ENCODE data around the gene SLC39A7. TPM values are rescaled to one million over a fixed set of nuclear protein-coding genes. Genes with fewer than 3 reads are reported as not detected.
"Not testable (repeated sequence)": the region's sequence is repeated elsewhere in the genome, so short reads cannot be mapped to it uniquely, and the experiment has no call there.

SLC39A7 gene
- total RNA-seq, 1 experiment from 2014 or later: 234 TPM

- peak; percentile 99 for DNase-seq (ENCODE audit: low read depth)
Observed at GRCh38 chr6:33205191-33206026, 4.7 kb downstream of the SLC39A7 start.

- DNase-seq (ENCODE audit: low read depth): peak; percentile 74
Observed at GRCh38 chr6:33206027-33206863, 5.6 kb downstream of the SLC39A7 start.

- DNase-seq (ENCODE audit: low read depth): peak; percentile 98
Observed at GRCh38 chr6:33206864-33207551, 6.3 kb downstream of the SLC39A7 start.

GRCh38 chr6:33207552-33208090 is 7.0 kb downstream of the SLC39A7 start:
- DNase-seq (ENCODE audit: low read depth): peak; percentile 84

DNA sequence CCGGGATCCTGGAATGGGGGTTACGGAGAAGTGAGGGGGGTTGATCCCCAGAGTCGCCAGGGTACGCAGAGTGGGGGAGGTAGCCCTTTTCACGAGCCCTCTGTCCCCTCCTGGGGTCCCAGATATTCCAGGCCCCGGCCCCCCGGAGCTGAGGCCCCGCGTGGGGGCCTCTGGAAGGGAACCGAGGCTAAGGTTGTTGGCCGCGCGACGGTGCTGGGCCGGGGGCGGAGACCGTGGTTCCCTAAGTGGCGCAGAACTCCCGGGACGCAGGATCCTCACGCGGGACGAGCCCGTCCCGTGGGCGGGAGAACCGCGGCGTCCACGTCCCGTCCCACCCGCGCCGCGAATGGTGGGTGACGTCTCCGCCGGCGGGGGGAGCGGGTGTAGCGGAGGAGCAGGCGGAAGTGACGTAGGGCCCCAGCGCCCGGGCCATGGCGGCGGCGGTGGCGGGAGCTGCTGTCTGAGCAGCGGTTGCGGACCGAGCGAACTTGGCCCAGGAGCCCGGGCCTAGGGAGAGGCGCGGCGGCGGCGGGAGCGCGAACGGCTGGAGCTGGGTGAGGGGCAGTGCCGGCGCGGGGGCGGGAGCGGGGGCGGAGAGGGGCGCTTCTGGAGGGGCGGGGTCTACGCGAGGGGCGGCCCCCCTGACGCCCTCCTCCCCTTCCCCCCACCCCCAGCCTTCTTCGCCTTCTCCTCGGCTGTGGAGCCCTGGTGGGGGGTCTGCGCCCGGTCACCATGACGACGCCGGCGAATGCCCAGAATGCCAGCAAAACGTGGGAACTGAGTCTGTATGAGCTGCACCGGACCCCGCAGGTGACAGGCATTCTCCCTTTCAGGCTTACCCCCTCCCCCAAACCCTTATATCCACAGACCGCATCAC is 7.7 kb downstream of the SLC39A7 start, which contains the start of gene RING1:
RING1 (plus strand) TSS at position 410 of the 877 bp plus-strand sequence; CDS start at position 733, 323 bp downstream.
- peak; percentile 80 for DNase-seq (ENCODE audit: low read depth)

GRCh38 chr6:33209856-33210255 is 9.2 kb downstream of the SLC39A7 start:
- no peak for DNase-seq (ENCODE audit: low read depth)

- no peak for DNase-seq (ENCODE audit: low read depth)
Observed at GRCh38 chr6:33211136-33211535, 10.5 kb downstream of the SLC39A7 start.

DNA sequence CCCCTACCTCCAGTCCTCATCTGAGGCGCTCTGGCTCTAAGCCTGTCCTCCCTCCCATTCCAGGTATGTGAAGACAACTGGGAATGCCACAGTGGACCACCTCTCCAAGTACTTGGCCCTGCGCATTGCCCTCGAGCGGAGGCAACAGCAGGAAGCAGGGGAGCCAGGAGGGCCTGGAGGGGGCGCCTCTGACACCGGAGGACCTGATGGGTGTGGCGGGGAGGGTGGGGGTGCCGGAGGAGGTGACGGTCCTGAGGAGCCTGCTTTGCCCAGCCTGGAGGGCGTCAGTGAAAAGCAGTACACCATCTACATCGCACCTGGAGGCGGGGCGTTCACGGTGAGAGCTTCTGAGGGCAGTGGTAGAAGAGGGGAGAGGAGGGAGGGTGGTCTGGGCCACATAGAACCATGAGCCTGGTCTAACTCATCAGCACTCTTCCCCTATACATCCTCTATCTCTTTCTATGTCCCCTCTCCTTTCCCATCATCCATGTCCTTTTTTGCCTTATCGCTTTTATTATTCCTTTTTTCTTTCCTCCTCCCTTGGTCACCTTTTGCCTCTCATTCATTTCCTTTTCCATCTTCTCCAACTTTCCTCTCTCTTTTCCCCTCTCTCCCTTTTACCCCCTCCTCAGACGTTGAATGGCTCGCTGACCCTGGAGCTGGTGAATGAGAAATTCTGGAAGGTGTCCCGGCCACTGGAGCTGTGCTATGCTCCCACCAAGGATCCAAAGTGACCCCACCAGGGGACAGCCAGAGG is 11.2 kb downstream of the SLC39A7 start:
- DNase-seq (ENCODE audit: low read depth): no peak

DNA sequence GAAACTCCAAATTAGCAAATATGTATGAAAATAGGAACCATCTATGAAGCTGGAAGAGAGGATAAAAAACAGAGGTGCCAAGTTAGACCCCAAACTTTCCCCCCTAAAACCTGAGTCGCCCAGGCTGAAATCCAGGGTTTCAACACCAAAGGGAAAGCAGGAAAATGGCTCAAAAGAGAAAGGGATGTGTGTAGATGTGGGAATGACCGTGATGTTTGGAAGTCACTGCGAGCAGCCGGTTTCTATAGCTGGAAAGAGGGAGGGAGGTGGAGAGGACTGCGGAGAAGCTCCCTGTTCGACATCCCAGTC is 12.1 kb downstream of the SLC39A7 start:
- no peak for DNase-seq (ENCODE audit: low read depth)

- peak; percentile 60 for DNase-seq (ENCODE audit: low read depth)
Observed at GRCh38 chr6:33213166-33213988, 12.7 kb downstream of the SLC39A7 start.

- no peak for DNase-seq (ENCODE audit: low read depth)
Observed at GRCh38 chr6:33213989-33214335, 13.3 kb downstream of the SLC39A7 start.

- DNase-seq (ENCODE audit: low read depth): no peak
Observed at GRCh38 chr6:33215271-33216116, 14.8 kb downstream of the SLC39A7 start.

- no peak for DNase-seq (ENCODE audit: low read depth)
Observed at GRCh38 chr6:33216117-33216649, 15.5 kb downstream of the SLC39A7 start.

GRCh38 chr6:33217246-33217645 is 16.6 kb downstream of the SLC39A7 start:
- no peak for DNase-seq (ENCODE audit: low read depth)

DNA sequence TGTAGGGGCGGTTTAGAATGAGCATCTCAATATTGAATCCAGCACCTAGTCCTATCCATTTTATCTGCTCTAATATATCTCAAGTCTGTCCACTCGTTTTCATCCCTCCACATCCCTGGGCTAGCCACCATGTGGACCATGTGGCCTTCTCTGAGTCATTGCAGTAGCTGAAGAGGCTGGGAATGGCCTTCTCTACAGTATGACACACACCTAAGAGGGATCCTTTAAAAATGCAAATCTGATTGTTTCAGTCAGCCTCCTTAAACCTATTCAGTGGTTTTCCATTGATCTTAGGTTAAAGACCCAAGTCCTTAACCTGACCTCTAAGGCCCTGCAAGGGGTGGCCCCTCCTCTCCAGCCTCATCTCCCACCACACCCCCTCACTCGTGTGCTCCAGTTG is 17.0 kb downstream of the SLC39A7 start:
- DNase-seq (ENCODE audit: low read depth): peak; percentile 57

GRCh38 chr6:33226503-33227120 is 25.9 kb downstream of the SLC39A7 start:
- DNase-seq (ENCODE audit: low read depth): not testable (repeated sequence)

GRCh38 chr6:33235221-33235634 is 34.6 kb downstream of the SLC39A7 start:
- no peak for DNase-seq (ENCODE audit: low read depth)

DNA sequence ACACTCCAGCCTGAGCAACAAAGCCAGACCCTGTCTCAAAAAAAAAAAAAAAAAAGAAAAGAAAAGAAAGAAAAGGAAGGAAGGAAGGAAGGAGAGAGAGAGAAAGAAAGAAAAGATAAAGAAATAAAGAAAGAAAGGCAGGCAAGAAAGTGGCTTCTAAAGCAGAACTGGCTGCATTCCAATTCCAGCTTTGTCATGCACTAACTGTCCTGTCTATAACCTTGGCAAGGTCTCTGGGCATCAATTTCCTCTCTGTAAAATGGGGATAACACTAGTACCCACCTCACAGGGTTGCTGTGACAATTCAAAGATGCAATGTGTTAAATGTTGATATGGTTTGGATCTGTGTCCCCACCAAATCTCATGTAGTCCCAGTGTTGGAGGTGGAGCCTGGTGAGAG is 35.7 kb downstream of the SLC39A7 start:
- no peak for DNase-seq (ENCODE audit: low read depth)

Measured in M059J (cell line).